ENCODE results near the gene ANXA6.

The ANXA6 gene

DNA sequence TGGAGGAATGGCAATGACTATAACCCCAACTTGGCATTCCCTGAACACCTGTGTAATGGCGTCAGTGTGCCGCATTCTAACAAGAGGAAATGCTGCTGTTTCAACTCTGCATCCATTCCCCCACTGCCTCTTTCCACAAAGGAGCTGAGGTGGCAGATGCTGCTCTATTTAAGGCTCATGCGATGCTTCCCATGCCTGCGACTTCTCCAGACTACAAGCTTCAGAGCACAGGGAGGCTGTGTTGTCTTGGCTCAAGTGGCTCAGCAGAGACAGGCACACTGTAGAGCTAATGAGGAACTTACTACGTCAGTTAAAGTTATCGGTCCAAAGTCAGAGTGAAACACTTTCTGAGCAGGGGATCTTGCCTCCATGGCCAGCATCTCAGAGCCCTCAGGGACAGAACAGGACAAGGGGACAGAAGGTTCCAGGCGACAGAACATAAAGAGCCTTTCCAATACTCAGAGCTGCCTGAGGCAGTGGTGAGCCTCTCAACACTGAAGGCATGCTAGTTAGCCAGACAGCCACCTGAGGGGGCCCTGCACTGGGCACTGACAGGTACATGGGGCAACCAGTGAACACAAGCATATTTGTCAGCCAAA is 98.6 kb downstream of the ANXA6 start:
- H3K9ac ChIP-seq (ENCODE audit: low read length), result no peak overlapping the region
- no peak overlapping the region for H3K4me3 ChIP-seq (ENCODE audit: low read depth, low read length)
- peaks cover 63% of the 10 kb centered on the region for H3K36me3 ChIP-seq (ENCODE audit: control insufficient read depth, insufficient read depth, low read length)
- no peaks in the 10 kb centered on the region for H3K27me3 ChIP-seq (ENCODE audit: control insufficient read depth, insufficient read depth, low read length)
- H3K4me1 ChIP-seq (ENCODE audit: control insufficient read depth, insufficient read depth, low read length), result peaks cover 7% of the 10 kb centered on the region; the same call in 1 of the 2 replicates
- no peaks in the 10 kb centered on the region for H3K9me3 ChIP-seq (ENCODE audit: control insufficient read depth, insufficient read depth, low read depth, low read length)
- no peak overlapping the region for H3K27ac ChIP-seq (ENCODE audit: low read depth, low read length)

DNA sequence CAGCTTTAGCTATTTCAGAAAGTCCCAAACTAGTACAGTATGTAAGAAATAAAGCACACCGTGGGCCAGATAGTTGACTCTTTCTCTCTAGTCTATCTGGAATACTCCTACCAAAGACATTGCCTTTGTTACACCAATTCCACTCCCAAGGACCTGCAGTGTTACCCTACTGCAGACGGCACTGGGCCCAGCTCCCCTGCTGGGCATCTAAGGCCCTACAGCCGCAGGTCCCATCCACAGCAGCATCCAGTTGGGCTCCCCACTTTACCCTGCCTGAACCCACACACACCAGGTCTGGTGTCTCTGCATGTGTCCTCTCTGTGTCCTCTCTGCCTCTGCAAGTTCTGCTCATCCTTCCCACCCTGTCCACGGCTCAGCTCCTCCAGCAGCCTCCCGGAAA is 99.3 kb downstream of the ANXA6 start:
- no peak overlapping the region for H3K9ac ChIP-seq (ENCODE audit: low read length)
- H3K4me1 ChIP-seq (ENCODE audit: control insufficient read depth, insufficient read depth, low read length), result peaks cover 4% of the 10 kb centered on the region; the same call in 1 of the 2 replicates
- H3K36me3 ChIP-seq (ENCODE audit: control insufficient read depth, insufficient read depth, low read length), result peaks cover 66% of the 10 kb centered on the region
- H3K9me3 ChIP-seq (ENCODE audit: control insufficient read depth, insufficient read depth, low read depth, low read length), result no peaks in the 10 kb centered on the region
- no peak overlapping the region for H3K27ac ChIP-seq (ENCODE audit: low read depth, low read length)
- H3K4me3 ChIP-seq (ENCODE audit: low read depth, low read length), result no peak overlapping the region
- no peaks in the 10 kb centered on the region for H3K27me3 ChIP-seq (ENCODE audit: control insufficient read depth, insufficient read depth, low read length)

DNA sequence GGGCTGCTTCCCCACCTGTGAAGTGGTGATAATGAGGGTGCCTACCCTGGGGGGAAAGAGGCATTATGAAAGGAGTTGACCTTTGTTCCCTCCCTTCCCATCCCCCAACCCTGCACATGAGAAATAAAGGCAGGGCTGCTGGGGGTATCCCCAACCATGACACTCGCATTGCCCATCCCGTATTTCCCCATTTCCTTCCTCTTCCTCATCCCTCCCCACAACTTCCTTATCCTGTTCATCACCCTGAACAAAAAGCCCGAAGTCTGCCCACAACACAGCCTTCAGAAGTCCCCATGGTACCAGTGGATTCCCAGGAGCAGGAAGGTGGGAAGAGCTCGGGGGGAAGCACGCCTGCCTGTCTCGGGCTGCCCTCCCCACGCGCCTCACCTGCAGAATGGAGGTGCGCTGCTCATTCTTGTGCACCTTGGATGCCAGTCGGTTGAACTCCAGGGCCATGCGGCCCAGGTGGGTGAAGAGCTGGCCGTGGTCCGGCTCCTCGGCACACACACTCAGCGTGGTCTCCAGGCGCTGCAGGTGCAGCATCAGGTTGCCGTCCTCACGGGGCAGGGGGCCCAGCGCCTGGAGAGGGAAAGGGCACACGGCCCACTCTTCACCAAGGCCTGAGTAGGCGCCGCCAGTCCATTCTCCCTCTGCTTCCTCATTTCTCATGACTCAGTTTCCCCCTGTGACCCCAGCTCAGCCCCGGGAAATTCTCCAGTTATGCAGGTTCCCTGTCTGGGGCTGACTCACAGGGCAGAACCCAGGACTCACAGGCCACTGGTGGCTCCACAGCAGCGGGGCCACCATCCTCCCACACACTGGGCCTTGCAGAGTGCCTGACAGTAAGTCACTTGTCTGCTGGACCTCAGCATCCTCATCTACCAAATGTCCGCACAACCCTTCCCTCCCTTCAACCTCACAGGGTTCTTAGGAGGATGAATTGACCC is 100.9 kb downstream of the ANXA6 start:
- no peak overlapping the region for H3K9ac ChIP-seq (ENCODE audit: low read length)
- peaks cover 50% of the 10 kb centered on the region for H3K36me3 ChIP-seq (ENCODE audit: control insufficient read depth, insufficient read depth, low read length)
- no peak overlapping the region for H3K27ac ChIP-seq (ENCODE audit: low read depth, low read length)
- no peaks in the 10 kb centered on the region for H3K9me3 ChIP-seq (ENCODE audit: control insufficient read depth, insufficient read depth, low read depth, low read length)
- no peaks in the 10 kb centered on the region for H3K27me3 ChIP-seq (ENCODE audit: control insufficient read depth, insufficient read depth, low read length)
- no peak overlapping the region for H3K4me3 ChIP-seq (ENCODE audit: low read depth, low read length)
- H3K4me1 ChIP-seq (ENCODE audit: control insufficient read depth, insufficient read depth, low read length), result no peaks in the 10 kb centered on the region

GRCh38 chr5:151055336-151055735 is 102.2 kb downstream of the ANXA6 start:
- Histone ChIP-seq H3K36me3 (ENCODE audit: control insufficient read depth, insufficient read depth, low read length) (peaks cover 44% of the 10 kb centered on the region), H3K4me3 (ENCODE audit: low read depth, low read length) (no peak overlapping the region), H3K9ac (ENCODE audit: low read length) (no peak overlapping the region), H3K27me3 (ENCODE audit: control insufficient read depth, insufficient read depth, low read length) (no peaks in the 10 kb centered on the region), H3K9me3 (ENCODE audit: control insufficient read depth, insufficient read depth, low read depth, low read length) (no peaks in the 10 kb centered on the region), H3K4me1 (ENCODE audit: control insufficient read depth, insufficient read depth, low read length) (no peaks in the 10 kb centered on the region), H3K27ac (ENCODE audit: low read depth, low read length) (no peak overlapping the region)

DNA sequence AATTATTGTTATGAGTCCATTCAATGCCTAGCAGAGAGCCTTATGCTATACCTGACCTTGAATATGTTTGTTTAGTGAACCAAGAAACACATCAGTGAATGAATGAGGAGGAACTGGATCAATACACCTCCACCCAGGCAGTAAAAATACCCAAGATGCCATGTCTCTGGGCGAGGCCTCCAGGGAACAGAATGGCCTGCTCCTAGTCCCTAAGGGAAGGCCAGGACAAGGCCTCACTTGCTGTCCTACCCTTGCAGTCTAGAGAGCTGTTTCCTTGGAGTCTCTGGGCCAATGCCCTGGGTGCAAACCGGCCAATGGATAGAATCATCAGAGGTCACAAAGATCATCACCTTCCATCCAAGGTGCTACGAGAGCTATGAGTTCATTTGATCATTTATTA is 102.9 kb downstream of the ANXA6 start:
- H3K36me3 ChIP-seq (ENCODE audit: control insufficient read depth, insufficient read depth, low read length), result peaks cover 40% of the 10 kb centered on the region
- H3K27ac ChIP-seq (ENCODE audit: low read depth, low read length), result no peak overlapping the region
- no peaks in the 10 kb centered on the region for H3K9me3 ChIP-seq (ENCODE audit: control insufficient read depth, insufficient read depth, low read depth, low read length)
- H3K4me3 ChIP-seq (ENCODE audit: low read depth, low read length), result no peak overlapping the region
- no peaks in the 10 kb centered on the region for H3K27me3 ChIP-seq (ENCODE audit: control insufficient read depth, insufficient read depth, low read length)
- no peak overlapping the region for H3K9ac ChIP-seq (ENCODE audit: low read length)
- no peaks in the 10 kb centered on the region for H3K4me1 ChIP-seq (ENCODE audit: control insufficient read depth, insufficient read depth, low read length)

- no peaks in the 10 kb centered on the region for H3K27me3 ChIP-seq (ENCODE audit: control insufficient read depth, insufficient read depth, low read length)
Measured at GRCh38 chr5:151053796-151054462, 103.7 kb downstream of the ANXA6 start.

DNA sequence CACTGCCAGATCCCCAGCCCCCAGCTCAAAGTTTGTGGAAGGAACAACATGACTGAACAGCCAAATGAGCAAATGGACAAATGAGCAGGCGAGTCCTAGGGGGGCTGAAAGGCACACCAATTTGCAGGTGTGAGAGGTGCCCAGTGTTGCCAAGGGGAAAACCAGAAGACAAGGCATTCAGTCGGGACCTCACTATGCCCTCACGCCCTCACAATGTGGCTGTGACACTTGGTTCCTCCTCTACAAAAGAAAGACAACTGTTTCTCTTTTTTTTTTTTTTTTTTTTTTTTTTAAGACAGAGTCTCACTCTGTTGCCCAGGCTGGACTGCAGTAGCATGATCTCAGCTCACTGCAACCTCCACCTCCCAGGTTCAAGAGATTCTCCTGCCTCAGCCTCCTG is 104.7 kb downstream of the ANXA6 start:
- Histone ChIP-seq H3K9me3 (ENCODE audit: control insufficient read depth, insufficient read depth, low read depth, low read length) (no peaks in the 10 kb centered on the region), H3K36me3 (ENCODE audit: control insufficient read depth, insufficient read depth, low read length) (peaks cover 43% of the 10 kb centered on the region)

More at GRCh38 chr5:151053796-151054462, 103.7 kb downstream of the ANXA6 start:
- no peak overlapping the region for H3K9ac ChIP-seq (ENCODE audit: low read length)
- H3K9me3 ChIP-seq (ENCODE audit: control insufficient read depth, insufficient read depth, low read depth, low read length), result no peaks in the 10 kb centered on the region
- peaks cover 43% of the 10 kb centered on the region for H3K36me3 ChIP-seq (ENCODE audit: control insufficient read depth, insufficient read depth, low read length)
- H3K4me1 ChIP-seq (ENCODE audit: control insufficient read depth, insufficient read depth, low read length), result no peaks in the 10 kb centered on the region
- H3K4me3 ChIP-seq (ENCODE audit: low read depth, low read length), result no peak overlapping the region
- H3K27ac ChIP-seq (ENCODE audit: low read depth, low read length), result no peak overlapping the region

GRCh38 chr5:151051931-151052608 is 105.5 kb downstream of the ANXA6 start:
- H3K27ac ChIP-seq (ENCODE audit: low read depth, low read length), result no peak overlapping the region
- no peak overlapping the region for H3K4me3 ChIP-seq (ENCODE audit: low read depth, low read length)
- no peaks in the 10 kb centered on the region for H3K27me3 ChIP-seq (ENCODE audit: control insufficient read depth, insufficient read depth, low read length)
- H3K4me1 ChIP-seq (ENCODE audit: control insufficient read depth, insufficient read depth, low read length), result no peaks in the 10 kb centered on the region
- H3K9me3 ChIP-seq (ENCODE audit: control insufficient read depth, insufficient read depth, low read depth, low read length), result no peaks in the 10 kb centered on the region
- no peak overlapping the region for H3K9ac ChIP-seq (ENCODE audit: low read length)
- peaks cover 43% of the 10 kb centered on the region for H3K36me3 ChIP-seq (ENCODE audit: control insufficient read depth, insufficient read depth, low read length)

More for the DNA sequence above, 104.7 kb downstream of the ANXA6 start:
- no peak overlapping the region for H3K27ac ChIP-seq (ENCODE audit: low read depth, low read length)
- no peaks in the 10 kb centered on the region for H3K4me1 ChIP-seq (ENCODE audit: control insufficient read depth, insufficient read depth, low read length)
- no peak overlapping the region for H3K4me3 ChIP-seq (ENCODE audit: low read depth, low read length)
- H3K9ac ChIP-seq (ENCODE audit: low read length), result no peak overlapping the region
- H3K27me3 ChIP-seq (ENCODE audit: control insufficient read depth, insufficient read depth, low read length), result no peaks in the 10 kb centered on the region

DNA sequence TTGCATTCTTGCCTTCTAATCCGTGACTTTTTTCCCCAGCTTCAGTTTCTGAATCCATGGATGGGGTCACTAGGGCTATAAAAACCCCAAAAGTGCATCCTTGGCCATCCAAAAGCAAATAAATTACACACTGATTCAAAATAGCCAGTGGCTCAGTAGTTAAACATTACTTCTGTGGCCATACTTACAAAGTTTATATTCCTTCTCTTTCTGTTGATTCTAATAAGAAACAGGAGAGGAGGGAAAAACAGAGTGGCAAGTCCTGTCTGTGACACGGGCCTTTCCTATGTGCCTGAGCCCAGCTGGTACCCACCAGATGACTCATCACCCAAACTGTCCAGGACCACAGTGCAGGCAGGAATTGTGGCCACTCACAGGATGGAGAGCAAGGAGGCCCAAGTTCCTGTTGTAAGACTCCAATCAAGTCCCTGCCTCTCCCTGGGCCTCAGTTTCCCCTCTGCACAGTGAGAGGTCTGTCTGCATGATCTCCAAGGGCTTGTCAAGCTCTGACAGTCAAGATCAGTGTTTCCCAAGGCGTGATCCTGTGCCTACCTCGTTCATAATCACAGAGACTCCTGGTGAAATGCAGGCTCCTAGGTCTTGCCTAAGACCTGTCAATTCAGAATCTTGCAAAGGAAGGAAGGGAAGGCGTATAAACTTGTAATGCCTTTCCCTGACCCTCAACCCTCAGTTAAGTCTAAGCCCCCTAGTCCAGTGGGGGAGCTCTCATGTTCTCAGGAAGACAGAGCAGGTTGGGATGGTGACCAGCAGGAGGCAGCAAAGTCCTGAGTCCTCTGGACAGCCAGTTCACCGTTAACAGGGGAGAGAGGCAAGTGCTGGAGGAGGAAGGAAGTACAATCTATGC is 106.3 kb downstream of the ANXA6 start:
- Histone ChIP-seq H3K4me3 (ENCODE audit: low read depth, low read length) (no peak overlapping the region), H3K9ac (ENCODE audit: low read length) (no peak overlapping the region), H3K4me1 (ENCODE audit: control insufficient read depth, insufficient read depth, low read length) (no peaks in the 10 kb centered on the region), H3K36me3 (ENCODE audit: control insufficient read depth, insufficient read depth, low read length) (peaks cover 39% of the 10 kb centered on the region), H3K27ac (ENCODE audit: low read depth, low read length) (no peak overlapping the region), H3K27me3 (ENCODE audit: control insufficient read depth, insufficient read depth, low read length) (no peaks in the 10 kb centered on the region), H3K9me3 (ENCODE audit: control insufficient read depth, insufficient read depth, low read depth, low read length) (no peaks in the 10 kb centered on the region)
